HEK293 (cell line): Measurements from ENCODE around the gene TIMP4.

Experiments
- CTCF ChIP-seq: fragments of 450-650 bp; formaldehyde crosslinking; IDR thresholded peaks from 2 replicates; pipeline ENCODE4 v1.5.1; 2016; ENCODE audit warnings: missing biosample characterization, missing genetic modification characterization
- ZNF24 ChIP-seq: fragments of 450-650 bp; formaldehyde crosslinking; IDR thresholded peaks from 2 replicates; pipeline ENCODE4 v1.5.1; 2016; ENCODE audit warnings: missing biosample characterization, missing genetic modification characterization

- TF ChIP-seq ZNF24 (tag by site-specific recombination): no peak
- TF ChIP-seq CTCF: no peak
These were observed 28.0 kb upstream of the TIMP4 start for GRCh38 chr3:12186515-12187286.
